Measurements from ENCODE around the gene ZNF12. TPM values are rescaled to one million over a fixed set of nuclear protein-coding genes. Genes with fewer than 3 reads are reported as not detected.
"Not testable (repeated sequence)": the region's sequence is repeated elsewhere in the genome, so short reads cannot be mapped to it uniquely, and the experiment has no call there.

The ZNF12 gene
- total and polyA plus RNA-seq, 3 experiments from 2014 or later, result 18.8 to 34.5 (median 19.4) TPM

DNA sequence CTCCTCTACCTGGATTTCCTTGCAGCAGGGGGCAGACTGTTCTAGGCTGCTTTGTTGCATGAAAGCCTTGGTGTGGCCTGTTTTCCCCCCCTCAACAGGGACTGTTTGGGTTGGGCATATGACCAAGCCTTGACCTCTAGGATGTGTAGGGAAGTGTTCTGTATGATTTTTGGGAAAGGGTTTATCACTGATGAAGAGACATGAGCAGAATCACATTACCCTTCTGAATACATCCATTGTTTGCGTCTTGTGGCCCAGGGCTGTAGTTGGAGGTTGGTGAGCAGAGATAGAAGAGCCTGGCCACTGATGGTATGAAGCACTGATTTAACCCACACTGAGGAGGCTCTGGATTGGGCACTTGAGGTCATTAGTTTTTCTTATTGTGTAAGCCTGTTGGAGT, 26.6 kb downstream of the ZNF12 start:
- no peaks in the 10 kb centered on the region for H3K36me3 ChIP-seq (ENCODE audit: insufficient read depth, low read length)
- no peaks in the 10 kb centered on the region for H3K27me3 ChIP-seq (ENCODE audit: insufficient read depth, low read length, poor library complexity, severe bottlenecking)
- ChIA-PET CTCF (no interaction called here), POLR2A (no interaction called here)
- no peaks in the 10 kb centered on the region for H3K4me1 ChIP-seq (ENCODE audit: insufficient read depth, low read length)
- no peak overlapping the region for H3K4me3 Mint-ChIP-seq
- H3K27me3 Mint-ChIP-seq, result no peaks in the 10 kb centered on the region
- H3K9me3 ChIP-seq (ENCODE audit: low read length), result peaks cover 53% of the 10 kb centered on the region
- H3K36me3 Mint-ChIP-seq, result peaks cover 3 to 28% (median 6%) of the 10 kb centered on the region in 3 donors
- H3K4me3 ChIP-seq (ENCODE audit: low read length), result no peak overlapping the region
- DNase-seq, result no peak
- no peaks in the 10 kb centered on the region for H3K4me1 Mint-ChIP-seq
- peaks cover 37 to 94% (median 88%) of the 10 kb centered on the region in 5 donors for H3K9me3 Mint-ChIP-seq
- H3K27ac Mint-ChIP-seq, result no peak overlapping the region
- no peak overlapping the region for H3K27ac ChIP-seq (ENCODE audit: low read depth, low read length)

DNA sequence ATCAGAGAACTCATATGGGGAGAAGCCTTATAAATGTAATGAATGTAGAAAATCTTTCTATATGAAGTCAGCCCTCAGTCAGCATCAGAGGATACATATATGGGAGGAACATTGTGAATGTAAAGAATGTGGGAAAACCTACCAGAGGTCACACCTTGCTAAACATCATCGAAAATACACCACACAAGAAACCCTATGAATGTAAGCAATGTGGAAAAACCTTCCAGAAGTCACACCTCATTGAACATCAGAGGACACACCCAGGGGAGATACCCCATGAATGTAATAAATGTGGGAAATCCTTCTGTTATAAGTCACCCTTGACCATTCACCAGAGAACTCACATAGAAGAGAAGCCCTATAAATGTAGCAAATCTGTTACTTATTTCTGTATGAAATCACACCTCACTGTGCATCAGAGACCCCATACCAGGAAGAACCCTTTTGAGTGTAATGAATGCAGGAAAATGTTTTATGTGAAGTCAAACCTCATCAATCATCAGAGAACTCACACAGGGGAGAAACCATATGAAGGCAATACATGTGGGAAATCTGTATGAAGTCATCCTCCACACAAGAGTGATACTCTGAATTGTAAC, 30.8 kb downstream of the ZNF12 start:
- Histone ChIP-seq H3K27me3 (ENCODE audit: insufficient read depth, low read length, poor library complexity, severe bottlenecking) (no peaks in the 10 kb centered on the region), H3K36me3 (ENCODE audit: insufficient read depth, low read length) (no peaks in the 10 kb centered on the region), H3K4me3 (ENCODE audit: low read length) (no peak overlapping the region), H3K4me1 (ENCODE audit: insufficient read depth, low read length) (no peaks in the 10 kb centered on the region), H3K9me3 (ENCODE audit: low read length) (peaks cover 56% of the 10 kb centered on the region), H3K27ac (ENCODE audit: low read depth, low read length) (no peak overlapping the region)
- no peak overlapping the region for H3K27ac Mint-ChIP-seq
- POLR2A ChIA-PET, result no interaction called here
- no peak for DNase-seq
- H3K27me3 Mint-ChIP-seq, result no peaks in the 10 kb centered on the region
- H3K36me3 Mint-ChIP-seq, result peaks cover 3 to 39% (median 13%) of the 10 kb centered on the region in 3 donors
- no peaks in the 10 kb centered on the region for H3K4me1 Mint-ChIP-seq
- CTCF ChIA-PET, result no interaction called here
- peaks cover 48 to 85% (median 81%) of the 10 kb centered on the region in 5 donors for H3K9me3 Mint-ChIP-seq
- H3K4me3 Mint-ChIP-seq, result no peak overlapping the region

- H3K27me3 ChIP-seq (ENCODE audit: insufficient read depth, low read length, poor library complexity, severe bottlenecking); H3K27ac ChIP-seq (ENCODE audit: low read depth, low read length); POLR2A ChIA-PET; H3K4me3 Mint-ChIP-seq; H3K27ac Mint-ChIP-seq; H3K4me3 ChIP-seq (ENCODE audit: low read length); H3K4me1 Mint-ChIP-seq; DNase-seq; H3K4me1 ChIP-seq (ENCODE audit: insufficient read depth, low read length); H3K36me3 ChIP-seq (ENCODE audit: insufficient read depth, low read length); CTCF ChIA-PET: not testable (repeated sequence)
- Mint-ChIP-seq H3K36me3 (peaks cover 6 to 64% (median 16%) of the 10 kb centered on the region in 3 donors), H3K27me3 (peaks cover 8 to 16% of the 10 kb centered on the region in 2 donors), H3K9me3 (peaks cover 39 to 69% (median 60%) of the 10 kb centered on the region in 5 donors)
- peaks cover 34% of the 10 kb centered on the region for H3K9me3 ChIP-seq (ENCODE audit: low read length)
These were observed 35.9 kb downstream of the ZNF12 start for GRCh38 chr7:6670851-6671250.

DNA sequence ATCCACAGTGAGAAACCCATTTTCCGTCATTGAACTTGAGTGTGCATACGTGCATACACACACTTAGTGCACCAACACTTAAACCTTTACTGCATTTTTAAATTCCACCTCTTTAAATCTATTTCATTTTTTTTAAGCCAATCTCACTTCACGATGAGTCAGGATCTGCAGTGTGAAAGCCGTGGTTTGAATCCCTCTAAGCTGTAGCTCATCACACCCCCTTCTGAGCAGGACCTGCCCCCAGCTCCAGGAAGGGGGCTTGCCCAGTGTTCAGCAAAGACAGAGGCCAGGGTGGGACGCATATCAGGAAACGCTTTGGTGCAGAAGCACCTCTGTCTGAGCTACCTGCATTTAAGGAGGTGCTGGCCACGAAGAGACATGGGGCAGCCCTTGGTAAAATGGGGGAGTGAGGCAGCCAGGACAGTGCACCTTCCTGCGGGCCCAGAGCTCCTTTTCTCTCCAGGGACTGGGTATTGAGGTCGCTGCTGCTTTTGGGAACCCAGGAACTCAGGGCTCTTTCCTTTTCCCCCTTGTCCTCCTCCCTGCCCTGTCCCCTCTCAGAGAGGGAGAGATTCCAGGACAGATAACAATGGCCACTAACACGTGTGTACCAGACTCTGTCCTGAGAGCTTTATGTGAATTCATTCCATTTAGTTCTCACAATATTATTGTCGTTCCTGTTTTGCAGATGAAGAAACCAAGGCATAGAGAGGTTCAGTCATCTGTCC, 48.0 kb downstream of the ZNF12 start:
- H3K4me1 Mint-ChIP-seq, result peaks cover 0 to 18% (median 6%) of the 10 kb centered on the region in 3 donors
- Histone ChIP-seq H3K36me3 (ENCODE audit: insufficient read depth, low read length) (no peaks in the 10 kb centered on the region), H3K4me1 (ENCODE audit: insufficient read depth, low read length) (no peaks in the 10 kb centered on the region), H3K4me3 (ENCODE audit: low read length) (no peak overlapping the region), H3K27me3 (ENCODE audit: insufficient read depth, low read length, poor library complexity, severe bottlenecking) (no peaks in the 10 kb centered on the region), H3K27ac (ENCODE audit: low read depth, low read length) (no peak overlapping the region), H3K9me3 (ENCODE audit: low read length) (no peaks in the 10 kb centered on the region)
- H3K36me3 Mint-ChIP-seq, result peaks cover 0 to 12% (median 9%) of the 10 kb centered on the region in 3 donors
- peaks cover 0 to 3% (median 2%) of the 10 kb centered on the region in 5 donors for H3K9me3 Mint-ChIP-seq
- DNase-seq, result no peak
- CTCF ChIA-PET, result interaction anchor here (0.5 to 1.9 kb wide), 2 partner anchors 23 to 121 kb away, joined by 3 to 4 read pairs; no protein-coding TSS in a partner anchor
- peak overlapping the region in 2 of 8 donors; percentile 29 to 58 for H3K27ac Mint-ChIP-seq
- H3K27me3 Mint-ChIP-seq, result peaks cover 0 to 4% of the 10 kb centered on the region in 2 donors
- H3K4me3 Mint-ChIP-seq, result no peak overlapping the region
- POLR2A ChIA-PET, result no interaction called here

- Histone ChIP-seq H3K36me3 (ENCODE audit: insufficient read depth, low read length) (no peaks in the 10 kb centered on the region), H3K4me3 (ENCODE audit: low read length) (no peak overlapping the region), H3K27ac (ENCODE audit: low read depth, low read length) (no peak overlapping the region), H3K27me3 (ENCODE audit: insufficient read depth, low read length, poor library complexity, severe bottlenecking) (no peaks in the 10 kb centered on the region), H3K4me1 (ENCODE audit: insufficient read depth, low read length) (no peaks in the 10 kb centered on the region), H3K9me3 (ENCODE audit: low read length) (no peaks in the 10 kb centered on the region)
- no peaks in the 10 kb centered on the region for H3K27me3 Mint-ChIP-seq
- ChIA-PET POLR2A (no interaction called here), CTCF (no interaction called here)
- H3K4me1 Mint-ChIP-seq, result peaks cover 0 to 14% (median 6%) of the 10 kb centered on the region in 3 donors
- peaks cover 0 to 3% (median 2%) of the 10 kb centered on the region in 5 donors for H3K9me3 Mint-ChIP-seq
- no peak for DNase-seq
- H3K36me3 Mint-ChIP-seq, result peaks cover 0 to 22% (median 9%) of the 10 kb centered on the region in 3 donors
- H3K4me3 Mint-ChIP-seq, result no peak overlapping the region
- H3K27ac Mint-ChIP-seq, result no peak overlapping the region
These were observed 50.3 kb downstream of the ZNF12 start for GRCh38 chr7:6656413-6656812.

DNA sequence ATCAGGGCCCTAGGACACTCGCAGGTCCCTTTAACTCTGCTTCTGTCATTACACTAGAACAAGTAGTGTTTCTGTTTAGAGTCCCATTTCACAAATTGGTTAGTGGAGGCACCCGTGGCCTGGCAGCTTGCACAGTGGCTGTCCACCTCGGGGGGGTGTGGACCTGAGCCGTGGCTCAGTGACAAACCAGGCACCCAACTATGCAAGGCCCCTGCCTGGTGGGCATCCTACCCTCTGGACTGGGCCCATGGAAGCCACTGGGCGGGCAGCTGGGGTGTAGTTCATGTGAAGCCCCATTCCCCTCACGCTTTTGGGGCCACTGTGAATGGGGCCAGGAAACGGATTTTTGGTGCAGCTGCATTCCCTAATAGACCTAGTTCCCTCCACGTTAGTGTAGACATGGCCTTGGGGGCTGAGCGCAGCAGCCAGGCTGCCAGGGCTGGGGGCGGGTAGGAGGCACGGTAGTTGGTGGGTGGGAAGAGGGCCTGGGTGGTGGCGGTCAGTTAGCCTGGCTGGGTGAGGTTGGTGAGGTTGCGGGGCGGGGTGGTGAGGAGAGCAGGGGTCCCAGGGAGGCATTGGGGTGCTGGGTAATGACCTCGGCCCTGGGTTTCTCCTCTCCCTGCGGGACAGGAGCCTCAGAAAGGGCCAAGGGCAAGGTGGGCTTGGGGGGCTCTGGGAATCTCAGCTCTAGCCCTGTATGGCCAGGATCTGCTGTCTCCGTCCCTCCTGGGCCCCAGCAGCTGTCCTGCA, 50.9 kb downstream of the ZNF12 start:
- no peaks in the 10 kb centered on the region for H3K27me3 Mint-ChIP-seq
- ChIA-PET POLR2A (no interaction called here), CTCF (no interaction called here)
- Histone ChIP-seq H3K27ac (ENCODE audit: low read depth, low read length) (no peak overlapping the region), H3K27me3 (ENCODE audit: insufficient read depth, low read length, poor library complexity, severe bottlenecking) (no peaks in the 10 kb centered on the region), H3K9me3 (ENCODE audit: low read length) (no peaks in the 10 kb centered on the region), H3K4me3 (ENCODE audit: low read length) (no peak overlapping the region), H3K4me1 (ENCODE audit: insufficient read depth, low read length) (no peaks in the 10 kb centered on the region), H3K36me3 (ENCODE audit: insufficient read depth, low read length) (peaks cover under 1% of the 10 kb centered on the region)
- no peak for DNase-seq
- no peak overlapping the region for H3K4me3 Mint-ChIP-seq
- H3K4me1 Mint-ChIP-seq, result peaks cover 0 to 14% (median 6%) of the 10 kb centered on the region in 3 donors
- H3K36me3 Mint-ChIP-seq, result peaks cover 3 to 28% (median 13%) of the 10 kb centered on the region in 3 donors
- peaks cover 0 to 3% (median 2%) of the 10 kb centered on the region in 5 donors for H3K9me3 Mint-ChIP-seq
- H3K27ac Mint-ChIP-seq, result no peak overlapping the region

- H3K4me1 ChIP-seq (ENCODE audit: insufficient read depth, low read length), result no peaks in the 10 kb centered on the region
- CTCF ChIA-PET, result no interaction called here
- POLR2A ChIA-PET, result no interaction called here
- no peak overlapping the region for H3K27ac ChIP-seq (ENCODE audit: low read depth, low read length)
- peak in 1 of 5 donors; percentile 29 for DNase-seq
- no peaks in the 10 kb centered on the region for H3K27me3 ChIP-seq (ENCODE audit: insufficient read depth, low read length, poor library complexity, severe bottlenecking)
- Mint-ChIP-seq H3K36me3 (peaks cover 4 to 36% (median 16%) of the 10 kb centered on the region in 3 donors), H3K4me1 (peaks cover 0 to 14% (median 6%) of the 10 kb centered on the region in 3 donors), H3K27me3 (no peaks in the 10 kb centered on the region), H3K9me3 (peaks cover 0 to 4% (median 2%) of the 10 kb centered on the region in 5 donors), H3K4me3 (no peak overlapping the region), H3K27ac (peak overlapping the region in 1 of 8 donors; percentile 72)
- H3K36me3 ChIP-seq (ENCODE audit: insufficient read depth, low read length), result peaks cover 6% of the 10 kb centered on the region
- no peaks in the 10 kb centered on the region for H3K9me3 ChIP-seq (ENCODE audit: low read length)
- H3K4me3 ChIP-seq (ENCODE audit: low read length), result no peak overlapping the region
These were observed 51.7 kb downstream of the ZNF12 start for GRCh38 chr7:6654842-6655610.
